HG03159 (cell line): ENCODE measurements around the gene GRHPR.
"Not testable (repeated sequence)": the region's sequence is repeated elsewhere in the genome, so short reads cannot be mapped to it uniquely, and the experiment has no call there.

Experiments used
- ATAC-seq: cut with Tn5 transposase; IDR thresholded peaks from one replicate; pipeline ENCODE4 v1.9.1; 2021; ENCODE audit warnings: mild to moderate bottlenecking, moderate library complexity; ENCODE audit not compliant: unreplicated experiment

Gene GRHPR

GRCh38 chr9:37474438-37474837 lies 51.9 kb downstream of the GRHPR start:
- ATAC-seq = no peak

GRCh38 chr9:37476930-37477329 lies 54.4 kb downstream of the GRHPR start:
- ATAC-seq = no peak

GRCh38 chr9:37477443-37477842 lies 54.9 kb downstream of the GRHPR start:
- not testable (repeated sequence) for ATAC-seq

- not testable (repeated sequence) for ATAC-seq
Measured at GRCh38 chr9:37477987-37478619, 55.6 kb downstream of the GRHPR start.

GRCh38 chr9:37480759-37481158 lies 58.3 kb downstream of the GRHPR start:
- no peak for ATAC-seq

GRCh38 chr9:37485389-37486255 lies 63.1 kb downstream of the GRHPR start, which contains the start of gene POLR1E:
POLR1E (plus strand) TSS chr9:37485948; CDS start chr9:37486048, 100 bp downstream.
- peak; percentile 96 for ATAC-seq

GRCh38 chr9:37486256-37486615 lies 63.7 kb downstream of the GRHPR start:
- ATAC-seq = no peak
